Prostate gland (tissue), 2 donors: ENCODE data around the gene ANTKMT. TPM values are rescaled to one million over a fixed set of nuclear protein-coding genes. Genes with fewer than 3 reads are reported as not detected.

Source experiments
- DNase-seq: peaks from one replicate; pipeline ENCODE4 v3.0.0-alpha.2; 2019; ENCODE audit warnings: low spot score
- H3K27ac ChIP-seq, 2 donors: fragments of 200-600 bp; sonication (generic); 2 replicates each; pipeline ENCODE4 v1.5.1; 2017 to 2019
- H3K27me3 ChIP-seq: fragments of 200-600 bp; sonication (generic); replicated peaks from 2 replicates; pipeline ENCODE4 v1.5.1; 2019; ENCODE audit not compliant: insufficient read depth
- H3K36me3 ChIP-seq, 2 donors: fragments of 200-600 bp; sonication (generic); 1 replicate in 1 of 2; 2 replicates in 1 of 2; pipeline versions ENCODE4 v1.5.1 to v1.8.1; 2017 to 2019
- H3K4me1 ChIP-seq: fragments of 200-600 bp; sonication (generic); replicated peaks from 2 replicates; pipeline ENCODE4 v1.5.1; 2019
- H3K4me3 ChIP-seq, 2 donors: fragments of 200-600 bp; sonication (generic); 2 replicates each; pipeline ENCODE4 v1.5.1; 2017 to 2019
- H3K9me3 ChIP-seq: fragments of 200-600 bp; sonication (generic); 2 replicates; pipeline ENCODE4 v1.5.1; 2017
- CTCF ChIP-seq, 4 experiments: fragments of 200-600 bp in 2 of 4; fragments of 450-650 bp in 2 of 4; sonication (generic) in 2 of 4; IDR thresholded peaks; 1 replicate in 3 of 4; 2 replicates in 1 of 4; pipeline ENCODE4 v1.5.1; 2016 to 2019; ENCODE audit warnings: antibody characterized with exemption in 4 of 4, mild to moderate bottlenecking in 2 of 4, moderate library complexity in 2 of 4
- POLR2A ChIP-seq: fragments of 450-650 bp; IDR thresholded peaks from one replicate; pipeline ENCODE4 v1.6.1; 2016; ENCODE audit warnings: antibody characterized with exemption, mild to moderate bottlenecking
- POLR2AphosphoS5 ChIP-seq: sonication (generic); formaldehyde crosslinking; IDR thresholded peaks from one replicate; pipeline ENCODE4 v1.6.1; 2017; ENCODE audit warnings: antibody characterized with exemption
- whole genome bisulfite sequencing: methylation state at CpG from one replicate; pipeline ENCODE4 v1.1.5; 2018; 5-methylcytosine and 5-hydroxymethylcytosine counted together
- intact Hi-C: fragments of 100-400 bp; cut with DNase I; formaldehyde crosslinking; loops from one replicate; pipeline ENCODE4 v1.14.2; 2022
- total RNA-seq, 2 donors: library from RNA; depleted of rRNA; stranded (reverse); fragments of >200 nt; gene quantifications; one replicate each; pipeline ENCODE4 v1.1.0, GENCODE V29; 2016

The ANTKMT gene
- total RNA-seq, 2 donors from 2014 or later, result 55.3 to 73.1 TPM

- no peaks in the 10 kb centered on the region for H3K36me3 ChIP-seq
- TF ChIP-seq POLR2A (no peak), CTCF (IDR thresholded peaks at IDR 0.05) (no peak), POLR2AphosphoS5 (no peak)
- intact Hi-C loops, result no loop called here
- no peak overlapping the region for H3K27ac ChIP-seq
- no peaks in the 10 kb centered on the region for H3K9me3 ChIP-seq
- no peaks in the 10 kb centered on the region for H3K27me3 ChIP-seq
- DNase-seq, result no peak
- H3K4me3 ChIP-seq, result no peak overlapping the region
- 83% methylated on average over 18 of the region's 21 CpGs for WGBS
- H3K4me1 ChIP-seq, result no peaks in the 10 kb centered on the region
Observed at GRCh38 chr16:743794-744500, 23.0 kb downstream of the ANTKMT start.

DNA sequence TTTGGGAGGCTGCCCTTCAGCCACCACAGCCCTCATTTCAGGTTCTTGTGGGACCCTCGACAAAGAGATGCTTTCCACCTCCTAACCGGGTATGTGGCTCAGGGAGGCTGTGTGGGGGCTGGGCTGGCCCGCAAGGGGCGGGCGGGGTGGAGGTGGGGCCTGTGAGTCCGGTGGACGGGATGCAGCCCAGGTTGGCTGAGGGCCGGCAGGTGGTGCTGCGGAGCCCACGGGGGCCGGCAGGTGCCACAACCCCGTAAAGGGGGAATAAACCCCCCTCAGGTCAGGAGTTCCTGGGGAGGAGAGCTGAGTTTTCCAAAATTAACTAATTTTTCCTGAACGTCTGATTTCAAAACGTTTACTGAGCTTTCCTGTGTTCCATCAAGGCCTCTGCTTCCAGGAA is 24.8 kb downstream of the ANTKMT start:
- 9% methylated on average over 14 of the region's 14 CpGs for WGBS
- DNase-seq, result no peak
- intact Hi-C loops, result no loop called here

DNA sequence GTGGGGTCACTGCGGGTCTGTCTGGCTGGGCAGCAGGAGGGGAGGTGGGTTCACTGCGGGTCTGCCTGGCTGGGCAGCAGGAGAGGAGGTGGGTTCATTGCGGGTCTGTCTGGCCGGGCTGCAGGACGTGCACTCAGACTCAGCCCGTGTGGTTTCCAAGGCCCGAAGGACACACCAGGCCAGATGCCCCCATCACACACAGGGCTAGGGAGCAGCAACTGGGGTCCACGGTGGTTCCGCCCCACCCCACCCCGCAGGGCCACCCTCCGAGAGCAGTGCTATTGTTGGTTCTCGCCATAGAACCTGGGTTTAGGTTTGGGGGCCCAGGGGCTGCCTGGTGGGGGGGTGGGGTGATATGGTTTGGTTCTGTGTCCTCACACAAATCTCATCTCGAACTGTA is 25.7 kb downstream of the ANTKMT start:
- 83% methylated on average over 12 of the region's 13 CpGs for WGBS
- no peak overlapping the region for H3K4me3 ChIP-seq
- H3K27me3 ChIP-seq, result no peaks in the 10 kb centered on the region
- H3K27ac ChIP-seq, result no peak overlapping the region
- intact Hi-C loops, result no loop called here
- no peaks in the 10 kb centered on the region for H3K4me1 ChIP-seq
- H3K9me3 ChIP-seq, result no peaks in the 10 kb centered on the region
- no peak for DNase-seq
- TF ChIP-seq POLR2A (no peak), POLR2AphosphoS5 (no peak), CTCF (IDR thresholded peaks at IDR 0.05) (no peak)
- H3K36me3 ChIP-seq, result no peaks in the 10 kb centered on the region

More for the DNA sequence above, 24.8 kb downstream of the ANTKMT start:
- H3K27ac ChIP-seq, result no peak overlapping the region
- H3K36me3 ChIP-seq, result no peaks in the 10 kb centered on the region
- no peak overlapping the region for H3K4me3 ChIP-seq
- H3K27me3 ChIP-seq, result no peaks in the 10 kb centered on the region
- H3K4me1 ChIP-seq, result no peaks in the 10 kb centered on the region
- TF ChIP-seq CTCF (IDR thresholded peaks at IDR 0.05) (peak in 1 of 4 experiments; percentile 34), POLR2A (no peak)
- no peaks in the 10 kb centered on the region for H3K9me3 ChIP-seq

GRCh38 chr16:747978-748746 is 27.2 kb downstream of the ANTKMT start:
- no peak overlapping the region for H3K4me3 ChIP-seq
- intact Hi-C loops, result no loop called here
- no peak for DNase-seq
- no peak overlapping the region for H3K27ac ChIP-seq
- TF ChIP-seq CTCF (IDR thresholded peaks at IDR 0.05), result no peak
- no peak for TF ChIP-seq POLR2AphosphoS5
- TF ChIP-seq POLR2A, result no peak
- H3K27me3 ChIP-seq, result no peaks in the 10 kb centered on the region
- no peaks in the 10 kb centered on the region for H3K4me1 ChIP-seq
- 75% methylated on average over 39 of the region's 39 CpGs for WGBS
- H3K9me3 ChIP-seq, result no peaks in the 10 kb centered on the region
- H3K36me3 ChIP-seq, result no peaks in the 10 kb centered on the region
